ENCODE data around the gene CSRP1.
"Not testable (repeated sequence)": the region's sequence is repeated elsewhere in the genome, so short reads cannot be mapped to it uniquely, and the experiment has no call there.

Gene CSRP1

DNA sequence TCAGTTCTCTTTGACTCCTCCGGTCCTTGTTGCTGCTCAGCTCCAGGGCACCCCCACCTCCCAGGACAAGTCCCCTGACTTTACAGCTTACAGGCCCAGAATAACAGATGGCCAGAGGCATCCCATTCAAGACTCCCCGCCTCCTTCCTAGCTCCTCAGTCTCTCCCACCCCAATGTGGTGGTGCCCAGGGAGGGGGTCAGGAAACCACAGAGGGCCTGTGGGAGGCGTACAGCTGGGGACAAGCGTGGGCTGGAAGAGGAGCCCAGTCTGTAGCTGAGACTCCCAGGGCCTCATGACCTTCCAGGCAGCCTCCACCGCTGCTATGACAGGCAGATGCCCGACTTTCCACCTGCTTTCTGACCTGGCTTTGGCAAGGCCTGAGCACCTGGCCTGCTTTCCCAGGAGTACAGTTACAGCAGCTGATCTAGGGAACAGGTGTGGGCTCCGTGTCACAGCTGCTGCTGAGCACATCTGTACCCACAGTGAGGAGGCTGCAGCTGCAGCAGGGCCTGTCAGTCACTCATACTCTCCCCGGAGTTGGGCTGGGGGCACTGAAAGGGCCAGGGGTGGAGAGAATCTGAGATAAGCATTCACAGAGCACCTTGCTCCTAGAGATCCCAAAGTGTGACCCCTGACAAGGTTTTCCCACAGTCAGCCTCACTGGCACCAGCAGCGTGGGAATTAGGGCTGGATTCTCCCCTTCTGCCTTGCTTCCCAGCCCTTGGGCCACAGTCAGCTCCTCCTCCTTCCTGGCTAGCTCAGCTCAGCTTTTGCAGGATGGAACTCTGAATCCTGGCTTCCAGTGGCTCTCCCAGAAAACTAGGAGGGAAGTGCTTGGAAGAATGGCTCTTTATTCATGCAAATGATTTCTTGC, 24.9 kb upstream of the CSRP1 start:
- DNase-seq (ENCODE audit: low spot score): peak; percentile 73
- Histone ChIP-seq H3K27ac (peak overlapping the region; percentile 19 to 76), H3K4me3 (no peak overlapping the region)
- TF ChIP-seq, protein P1, sequence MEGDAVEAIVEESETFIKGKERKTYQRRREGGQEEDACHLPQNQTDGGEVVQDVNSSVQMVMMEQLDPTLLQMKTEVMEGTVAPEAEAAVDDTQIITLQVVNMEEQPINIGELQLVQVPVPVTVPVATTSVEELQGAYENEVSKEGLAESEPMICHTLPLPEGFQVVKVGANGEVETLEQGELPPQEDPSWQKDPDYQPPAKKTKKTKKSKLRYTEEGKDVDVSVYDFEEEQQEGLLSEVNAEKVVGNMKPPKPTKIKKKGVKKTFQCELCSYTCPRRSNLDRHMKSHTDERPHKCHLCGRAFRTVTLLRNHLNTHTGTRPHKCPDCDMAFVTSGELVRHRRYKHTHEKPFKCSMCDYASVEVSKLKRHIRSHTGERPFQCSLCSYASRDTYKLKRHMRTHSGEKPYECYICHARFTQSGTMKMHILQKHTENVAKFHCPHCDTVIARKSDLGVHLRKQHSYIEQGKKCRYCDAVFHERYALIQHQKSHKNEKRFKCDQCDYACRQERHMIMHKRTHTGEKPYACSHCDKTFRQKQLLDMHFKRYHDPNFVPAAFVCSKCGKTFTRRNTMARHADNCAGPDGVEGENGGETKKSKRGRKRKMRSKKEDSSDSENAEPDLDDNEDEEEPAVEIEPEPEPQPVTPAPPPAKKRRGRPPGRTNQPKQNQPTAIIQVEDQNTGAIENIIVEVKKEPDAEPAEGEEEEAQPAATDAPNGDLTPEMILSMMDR (IDR thresholded peaks at IDR 0.05): no peak

DNA sequence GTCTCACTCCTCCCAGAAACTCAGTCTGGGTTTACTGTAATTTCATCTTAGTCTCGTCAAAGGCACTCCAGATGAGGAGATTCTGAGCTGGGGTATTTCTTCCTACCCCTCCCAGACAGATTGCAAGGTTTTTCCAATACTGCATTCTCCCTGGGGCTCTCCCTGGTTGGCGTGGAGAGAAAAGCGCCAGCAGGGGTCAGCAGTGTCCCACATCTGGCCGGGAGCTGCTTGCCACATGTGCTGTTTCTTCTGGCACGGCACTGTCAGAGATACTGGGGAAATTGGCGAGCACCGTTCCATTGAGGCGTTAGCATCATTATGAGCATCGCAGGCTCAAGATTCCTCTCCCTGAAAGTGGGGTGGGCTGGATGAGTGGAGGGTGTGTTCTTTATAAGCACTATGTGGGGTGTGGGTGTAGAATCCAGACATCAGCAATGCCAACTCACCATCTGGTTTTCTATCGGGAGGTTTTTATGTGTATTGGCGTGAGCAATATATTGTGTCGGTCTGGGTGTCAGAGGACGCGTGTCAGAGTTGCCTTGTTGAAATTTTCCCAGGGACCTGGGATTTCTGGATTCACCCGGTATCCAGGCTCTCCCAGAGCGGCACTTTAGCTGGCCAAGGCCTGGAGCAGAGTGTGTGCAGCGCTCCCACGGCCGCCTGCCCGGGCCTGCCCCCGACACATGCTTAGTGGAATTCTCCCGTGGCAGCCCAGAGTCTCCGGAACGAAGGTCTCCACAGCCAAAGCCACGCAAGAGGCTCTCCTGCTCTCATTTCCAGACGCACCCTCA, 24.0 kb upstream of the CSRP1 start:
- H3K27ac ChIP-seq: peak overlapping the region; percentile 19 to 76
- TF ChIP-seq, protein P1 (IDR thresholded peaks at IDR 0.05): peak; percentile 67
- H3K4me3 ChIP-seq: no peak overlapping the region
- peak; percentile 88 for DNase-seq (ENCODE audit: low spot score)

DNA sequence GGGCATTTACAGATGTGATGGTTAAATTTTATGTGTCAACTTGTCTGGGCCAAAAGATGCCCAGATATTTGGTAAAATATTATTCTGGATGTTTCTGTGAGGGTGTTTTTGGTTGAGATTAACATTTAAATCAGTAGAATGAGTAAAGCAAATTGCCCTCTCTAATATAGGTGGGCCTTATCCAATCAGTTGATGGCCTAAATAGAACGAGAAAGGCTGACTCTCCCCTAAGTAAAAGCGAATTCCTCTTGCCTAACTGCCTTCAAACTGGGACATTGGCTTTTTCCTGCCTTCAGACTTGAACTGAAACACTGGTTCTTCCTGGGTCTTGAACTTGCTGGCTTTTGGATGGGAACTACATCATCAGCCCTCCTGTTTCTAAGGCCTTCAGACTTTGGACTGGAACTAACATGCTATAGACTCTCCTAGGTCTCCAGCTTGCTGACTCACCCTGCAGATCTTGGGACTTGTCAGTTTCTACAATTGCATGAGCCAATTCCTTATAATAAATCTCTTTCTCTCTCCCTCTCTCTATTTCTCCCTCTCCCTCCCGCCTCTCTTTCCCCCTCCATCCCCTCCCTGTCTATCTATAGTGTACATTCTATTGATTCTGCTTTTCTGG, 21.8 kb upstream of the CSRP1 start:
- TF ChIP-seq, protein P1 (IDR thresholded peaks at IDR 0.05): no peak
- no peak overlapping the region for H3K27ac ChIP-seq
- no peak overlapping the region for H3K4me3 ChIP-seq
- peak; percentile 16 for DNase-seq (ENCODE audit: low spot score)

DNA sequence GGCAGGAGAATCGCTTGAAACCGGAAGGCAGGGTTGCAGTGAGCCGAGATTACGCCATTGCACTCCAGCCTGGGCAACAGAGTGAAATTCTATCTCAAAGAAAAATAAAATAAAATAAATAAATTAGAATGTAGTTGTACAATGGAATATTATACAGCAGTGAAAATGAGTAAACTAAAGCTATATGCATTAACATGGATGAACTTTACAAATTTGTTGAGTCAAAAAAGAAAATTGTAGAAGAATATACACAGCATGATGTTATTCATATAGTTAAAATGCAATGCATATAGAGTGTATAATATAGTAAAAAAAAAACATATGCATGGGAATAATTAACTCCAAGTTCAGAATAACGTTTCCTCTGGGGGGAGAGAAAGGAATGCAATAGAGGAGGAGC, 21.0 kb upstream of the CSRP1 start:
- Histone ChIP-seq H3K4me3 (no peak overlapping the region), H3K27ac (no peak overlapping the region)
- DNase-seq (ENCODE audit: low spot score): no peak
- TF ChIP-seq, protein P1 (IDR thresholded peaks at IDR 0.05): no peak

DNA sequence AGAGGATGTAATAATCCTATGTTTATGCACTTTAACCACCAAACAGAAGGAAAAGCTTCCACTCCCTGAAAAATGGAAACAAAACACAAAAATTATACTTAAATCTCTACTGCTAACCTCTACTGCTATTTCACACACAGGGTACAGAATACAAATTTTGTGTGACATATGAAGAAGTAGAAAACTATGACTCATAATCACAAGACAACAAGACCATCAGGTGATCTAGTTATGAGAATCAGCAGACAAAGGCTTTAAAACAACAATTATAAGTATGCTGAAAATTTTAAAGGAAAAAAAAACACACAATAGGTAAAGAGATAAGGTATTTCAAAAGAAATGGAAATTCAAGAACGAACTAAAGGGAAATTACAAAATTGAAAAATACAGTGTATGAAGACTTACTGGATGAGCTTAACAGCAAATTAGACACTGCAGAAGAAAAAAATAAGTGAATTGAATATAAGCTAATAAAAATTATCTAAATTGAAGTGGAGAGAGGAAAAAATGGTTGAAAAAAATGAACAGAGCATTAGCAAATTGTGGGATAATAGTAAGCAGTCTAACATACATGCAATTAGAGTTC, 18.4 kb upstream of the CSRP1 start:
- TF ChIP-seq, protein P1 (IDR thresholded peaks at IDR 0.05): no peak
- no peak overlapping the region for H3K27ac ChIP-seq
- no peak for DNase-seq (ENCODE audit: low spot score)
- no peak overlapping the region for H3K4me3 ChIP-seq

DNA sequence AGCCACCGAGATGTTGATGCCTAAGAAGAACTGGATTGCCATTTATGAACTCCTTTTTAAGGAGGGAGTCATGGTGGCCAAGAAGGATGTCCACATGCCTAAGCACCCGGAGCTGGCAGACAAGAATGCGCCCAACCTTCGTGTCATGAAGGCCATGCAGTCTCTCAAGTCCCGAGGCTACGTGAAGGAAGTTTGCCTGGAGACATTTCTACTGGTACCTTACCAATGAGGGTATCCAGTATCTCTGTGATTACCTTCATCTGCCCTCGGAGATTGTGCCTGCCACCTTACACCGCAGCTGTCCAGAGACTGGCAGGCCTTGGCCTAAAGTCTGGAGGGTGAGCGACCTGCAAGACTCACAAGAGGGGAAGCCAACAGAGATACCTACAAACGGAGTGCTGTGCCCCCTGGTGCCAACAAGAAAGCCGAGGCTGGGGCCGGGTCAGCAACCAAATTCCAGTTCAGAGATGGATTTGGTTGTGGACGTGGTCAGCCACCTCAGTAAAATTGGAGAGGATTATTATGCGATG, 13.2 kb upstream of the CSRP1 start:
- H3K4me3 ChIP-seq; DNase-seq (ENCODE audit: low spot score); H3K27ac ChIP-seq: not testable (repeated sequence)

DNA sequence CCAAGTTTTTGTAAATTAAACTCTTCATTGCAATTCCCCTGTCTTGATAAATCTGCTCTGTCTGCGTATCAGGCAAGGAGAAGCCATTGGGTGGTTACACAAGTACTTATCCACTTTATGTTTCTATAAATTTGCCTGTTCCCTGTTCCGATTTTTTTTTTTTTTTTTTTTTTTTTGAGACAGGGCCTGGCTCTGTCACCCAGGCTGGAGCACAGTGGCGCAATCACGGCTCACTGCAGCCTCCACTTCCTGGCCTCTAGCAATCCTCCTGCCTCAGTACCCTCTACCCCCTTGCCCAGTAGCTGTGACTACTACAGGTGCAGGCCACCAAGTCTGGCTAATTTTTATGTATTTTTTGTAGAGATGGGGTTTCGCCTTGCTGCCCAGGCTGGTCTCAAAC, 11.1 kb upstream of the CSRP1 start:
- no peak for DNase-seq (ENCODE audit: low spot score)
- TF ChIP-seq, protein P1 (IDR thresholded peaks at IDR 0.05): no peak
- no peak overlapping the region for H3K4me3 ChIP-seq
- no peak overlapping the region for H3K27ac ChIP-seq

Measured in coronary artery (tissue), 2 donors.